Measurements from ENCODE around the gene TRIO. TPM values are rescaled to one million over a fixed set of nuclear protein-coding genes. Genes with fewer than 3 reads are reported as not detected.

Gene TRIO
- total and polyA plus RNA-seq, 12 donors: 26.2 to 85.2 (median 61.9) TPM

DNA sequence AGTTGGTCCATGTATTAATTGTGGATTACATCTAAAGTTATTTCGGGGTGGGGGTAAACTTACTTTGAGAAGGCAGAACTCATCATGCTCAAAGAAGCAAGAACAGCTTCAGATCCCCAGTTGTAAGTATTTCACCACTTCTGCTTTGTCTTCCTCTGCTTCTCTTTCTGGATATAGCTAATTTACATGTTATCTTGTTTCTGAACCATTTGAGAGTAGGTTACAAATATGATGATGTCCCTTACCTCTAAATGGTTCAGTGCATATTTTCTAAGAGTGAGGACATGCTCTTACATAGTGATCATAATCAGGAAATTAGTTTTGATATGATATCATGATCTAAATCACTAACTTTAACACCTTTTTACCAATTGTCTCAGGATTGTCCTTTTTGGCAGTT is 11.9 kb downstream of the TRIO start:
- H3K4me1 ChIP-seq: peaks cover 9 to 77% (median 61%) of the 10 kb centered on the region in 9 donors
- 83 to 90% methylated on average over 1 of the region's 1 CpG for WGBS, 2 donors

DNA sequence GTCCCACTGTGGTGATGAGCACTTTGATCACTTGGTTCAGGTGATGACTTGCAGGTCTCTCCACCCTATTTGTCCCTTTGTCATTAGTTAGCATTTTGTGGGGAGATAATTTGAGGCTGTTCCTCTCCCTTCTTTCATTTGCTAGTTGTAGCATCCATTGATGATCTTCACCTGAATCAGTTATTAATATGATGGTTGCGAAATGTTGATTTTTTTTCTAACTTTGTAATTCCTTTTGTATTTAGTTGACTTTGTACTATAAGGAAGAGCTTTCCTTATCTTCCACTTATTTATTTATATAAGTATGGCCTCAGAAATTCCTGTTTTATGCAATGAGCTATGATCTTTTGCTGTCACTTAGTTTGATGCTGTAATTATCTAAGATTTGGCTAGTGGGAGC is 12.6 kb downstream of the TRIO start:
- WGBS, 2 donors: 93 to 98% methylated on average over 1 of the region's 1 CpG
- ATAC-seq: no peak
- peaks cover 9 to 77% (median 62%) of the 10 kb centered on the region in 9 donors for H3K4me1 ChIP-seq
- DNase-seq: no peak
- H3K9me3 ChIP-seq: no peaks in the 10 kb centered on the region
- H3K4me3 ChIP-seq: no peak overlapping the region
- no peaks in the 10 kb centered on the region for H3K36me3 ChIP-seq
- intact Hi-C loops (cut with DNase I): no loop called here
- H3K27ac ChIP-seq: peak overlapping the region in 1 of 10 donors; percentile 77
- no peak for TF ChIP-seq CTCF (IDR thresholded peaks at IDR 0.05)
- H3K27me3 ChIP-seq: no peaks in the 10 kb centered on the region

More for the DNA sequence above, 11.9 kb downstream of the TRIO start:
- intact Hi-C loops (cut with DNase I): no loop called here
- DNase-seq: no peak
- ATAC-seq: no peak
- no peaks in the 10 kb centered on the region for H3K36me3 ChIP-seq
- peak overlapping the region in 6 of 10 donors; percentile 60 to 85 (median 78) for H3K27ac ChIP-seq
- no peaks in the 10 kb centered on the region for H3K9me3 ChIP-seq
- no peak for TF ChIP-seq CTCF (IDR thresholded peaks at IDR 0.05)
- peak overlapping the region in 1 of 10 donors; percentile 30 for H3K4me3 ChIP-seq
- H3K27me3 ChIP-seq: no peaks in the 10 kb centered on the region

DNA sequence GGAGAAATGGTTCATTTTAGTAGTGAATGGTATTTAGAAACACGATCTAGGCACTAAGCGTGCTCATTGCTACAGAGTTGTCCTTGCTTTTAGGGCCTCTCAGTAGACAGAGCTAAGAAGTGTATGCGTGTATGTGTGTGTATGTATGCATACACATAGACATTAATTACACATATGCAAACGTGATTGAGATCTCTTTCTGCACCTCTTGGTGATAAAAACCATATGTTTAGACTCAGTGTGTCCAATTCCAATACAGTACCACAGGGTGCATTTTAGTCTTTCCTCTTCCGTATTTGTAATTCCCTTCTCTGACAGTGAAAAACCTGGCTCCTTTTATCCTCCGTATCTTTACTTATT is 13.1 kb downstream of the TRIO start:
- Histone ChIP-seq H3K27ac (peak overlapping the region in 3 of 10 donors; percentile 66 to 77 (median 71)), H3K4me3 (peak overlapping the region in 3 of 10 donors; percentile 25 to 36 (median 26)), H3K27me3 (no peaks in the 10 kb centered on the region), H3K9me3 (no peaks in the 10 kb centered on the region), H3K4me1 (peaks cover 13 to 82% (median 62%) of the 10 kb centered on the region in 9 donors), H3K36me3 (no peaks in the 10 kb centered on the region)
- no peak for TF ChIP-seq CTCF (IDR thresholded peaks at IDR 0.05)
- intact Hi-C loops (cut with DNase I): no loop called here
- ATAC-seq (peak in 1 of 8 donors; percentile 5), DNase-seq (no peak)
- 50 to 55% methylated on average over 6 of the region's 6 CpGs for WGBS, 2 donors

- H3K4me3 ChIP-seq: peak overlapping the region in 7 of 10 donors; percentile 4 to 36 (median 20)
- no peaks in the 10 kb centered on the region for H3K9me3 ChIP-seq
- H3K36me3 ChIP-seq: no peaks in the 10 kb centered on the region
- intact Hi-C loops (cut with DNase I): no loop called here
- no peak for TF ChIP-seq CTCF (IDR thresholded peaks at IDR 0.05)
- no peaks in the 10 kb centered on the region for H3K27me3 ChIP-seq
- 44 to 48% methylated on average over 8 of the region's 8 CpGs for WGBS, 2 donors
- peak in 1 of 2 donors; percentile 69 for DNase-seq
- peaks cover 13 to 83% (median 65%) of the 10 kb centered on the region in 9 donors for H3K4me1 ChIP-seq
- peak; percentile 28 to 80 (median 73) for ATAC-seq
- H3K27ac ChIP-seq: peak overlapping the region in 8 of 10 donors; percentile 12 to 77 (median 50)
These were observed 13.7 kb downstream of the TRIO start for GRCh38 chr5:14156650-14157492.

Measured in heart right ventricle (tissue), 16 donors.